Subcutaneous adipose tissue (tissue), 4 donors: ENCODE measurements around the gene STAG1. TPM values are rescaled to one million over a fixed set of nuclear protein-coding genes. Genes with fewer than 3 reads are reported as not detected.

ENCODE experiments used
- total RNA-seq, 4 donors: library from RNA; depleted of rRNA; stranded (reverse); fragments of >200 nt; gene quantifications; one replicate each; pipeline ENCODE4 v1.1.0, GENCODE V29; 2016
- TF ChIP-seq, protein P1 (sequence below): fragments of 450-650 bp; IDR thresholded peaks from one replicate; pipeline ENCODE4 v1.5.1; 2016; ENCODE audit warnings: low read depth, mild to moderate bottlenecking, control low read depth, antibody characterized with exemption, moderate library complexity

Gene STAG1
- total RNA-seq, 4 donors from 2014 or later = 40.9 to 69.0 (median 54.0) TPM

DNA sequence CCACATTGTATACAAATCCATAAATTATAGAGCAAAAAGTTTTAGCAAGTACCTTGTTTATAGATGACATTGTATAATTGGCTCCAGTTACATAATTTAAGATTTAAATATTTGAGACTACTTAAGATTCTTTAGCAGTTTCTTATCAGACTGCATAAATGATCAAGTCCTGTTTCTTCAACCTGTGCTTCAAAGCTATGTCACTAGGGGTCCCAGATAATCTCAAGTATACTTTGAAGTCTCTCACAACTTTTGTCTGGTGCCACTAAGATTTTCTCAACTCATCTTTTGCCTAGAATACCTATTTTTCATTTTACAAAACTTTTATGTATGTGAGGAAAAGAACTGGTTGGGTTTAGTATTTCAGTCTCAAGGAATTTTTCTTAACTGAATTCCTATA, 205.5 kb downstream of the STAG1 start:
- TF ChIP-seq, protein P1, sequence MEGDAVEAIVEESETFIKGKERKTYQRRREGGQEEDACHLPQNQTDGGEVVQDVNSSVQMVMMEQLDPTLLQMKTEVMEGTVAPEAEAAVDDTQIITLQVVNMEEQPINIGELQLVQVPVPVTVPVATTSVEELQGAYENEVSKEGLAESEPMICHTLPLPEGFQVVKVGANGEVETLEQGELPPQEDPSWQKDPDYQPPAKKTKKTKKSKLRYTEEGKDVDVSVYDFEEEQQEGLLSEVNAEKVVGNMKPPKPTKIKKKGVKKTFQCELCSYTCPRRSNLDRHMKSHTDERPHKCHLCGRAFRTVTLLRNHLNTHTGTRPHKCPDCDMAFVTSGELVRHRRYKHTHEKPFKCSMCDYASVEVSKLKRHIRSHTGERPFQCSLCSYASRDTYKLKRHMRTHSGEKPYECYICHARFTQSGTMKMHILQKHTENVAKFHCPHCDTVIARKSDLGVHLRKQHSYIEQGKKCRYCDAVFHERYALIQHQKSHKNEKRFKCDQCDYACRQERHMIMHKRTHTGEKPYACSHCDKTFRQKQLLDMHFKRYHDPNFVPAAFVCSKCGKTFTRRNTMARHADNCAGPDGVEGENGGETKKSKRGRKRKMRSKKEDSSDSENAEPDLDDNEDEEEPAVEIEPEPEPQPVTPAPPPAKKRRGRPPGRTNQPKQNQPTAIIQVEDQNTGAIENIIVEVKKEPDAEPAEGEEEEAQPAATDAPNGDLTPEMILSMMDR = no peak

DNA sequence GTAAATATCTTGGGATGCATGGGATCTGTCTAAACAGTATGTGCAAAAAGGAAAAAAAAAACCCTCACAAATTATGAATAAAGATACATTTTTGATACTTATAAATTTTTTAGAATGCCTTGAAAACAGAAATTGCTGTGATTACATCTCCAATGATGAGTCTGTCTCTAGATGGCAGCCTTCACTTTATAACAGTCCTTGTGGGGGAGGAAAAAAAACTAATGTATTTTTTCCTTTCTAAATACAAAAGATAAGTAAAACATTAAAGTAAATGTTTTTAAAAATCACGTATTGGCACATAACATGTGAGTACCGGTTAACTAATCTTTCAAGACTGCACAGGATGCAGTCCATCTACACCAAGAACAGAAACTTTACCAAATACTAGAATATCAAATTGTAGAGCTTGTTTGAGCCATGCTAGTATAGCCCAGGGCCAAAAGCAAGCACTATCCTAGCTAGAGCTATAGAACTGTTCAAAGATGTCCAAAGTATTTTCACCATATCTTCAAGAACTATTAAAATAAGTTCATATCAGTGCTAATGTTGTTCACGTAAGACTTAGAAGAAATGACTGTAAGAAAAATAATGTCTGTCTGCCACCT, 206.4 kb downstream of the STAG1 start:
- TF ChIP-seq, protein P1 = no peak

- TF ChIP-seq, protein P1 = no peak
Observed at GRCh38 chr3:136544532-136544931, 207.6 kb downstream of the STAG1 start.

DNA sequence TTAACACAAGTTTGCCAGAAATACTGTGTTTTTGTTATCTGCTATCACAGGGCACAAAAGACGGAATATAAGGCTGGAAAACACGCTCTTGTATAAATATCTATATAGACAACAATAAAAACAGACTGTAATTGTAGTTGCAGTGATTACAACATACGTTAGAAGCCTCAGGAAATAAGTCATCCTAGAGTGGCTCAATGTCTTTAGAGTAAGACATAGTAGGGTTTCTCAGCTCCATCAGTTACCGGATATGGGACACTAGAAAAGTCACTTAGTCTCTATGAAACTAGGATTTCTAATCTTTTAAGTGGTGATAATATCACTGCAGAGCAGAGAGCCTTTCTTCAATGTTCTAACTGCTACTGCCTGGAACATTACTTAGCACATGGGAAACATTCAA, 208.8 kb downstream of the STAG1 start:
- TF ChIP-seq, protein P1 = no peak

DNA sequence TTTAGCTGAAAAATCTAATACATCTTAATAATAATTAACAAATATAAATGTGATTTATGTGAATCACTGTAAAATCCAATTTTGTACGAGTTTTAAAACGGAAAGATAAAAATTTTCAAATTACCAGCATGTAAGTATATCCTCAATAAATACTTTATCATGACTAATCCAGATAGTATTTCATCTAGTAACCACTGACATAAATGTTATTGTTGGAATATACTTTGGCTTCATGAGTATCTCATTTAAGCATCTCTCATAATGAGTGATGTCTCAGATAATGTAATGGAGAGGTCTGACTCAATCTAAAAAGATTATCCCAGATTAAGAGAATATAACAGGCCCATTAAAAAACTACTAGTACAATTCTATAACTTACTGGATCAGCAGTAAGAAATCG, 216.3 kb downstream of the STAG1 start:
- TF ChIP-seq, protein P1 = no peak

- TF ChIP-seq, protein P1 = no peak
Observed at GRCh38 chr3:136532766-136533165, 219.4 kb downstream of the STAG1 start.

- TF ChIP-seq, protein P1 = no peak
Observed at GRCh38 chr3:136518102-136518501, 234.1 kb downstream of the STAG1 start.
